RWPE2 (cell line): ENCODE measurements around the gene ADGRB3.

Source experiments
- ATAC-seq: fragments of 200-7000 bp; cut with Tn5 transposase; 3 replicates; pipeline ENCODE4 v1.9.1; 2021; ENCODE audit warnings: low read depth
- DNase-seq: peaks from one replicate; pipeline ENCODE4 v3.0.0-alpha.2; 2020; ENCODE audit warnings: low spot score
- H3K27ac ChIP-seq: fragments of 450-650 bp; 2 replicates; pipeline ENCODE4 v1.5.1; 2017; ENCODE audit warnings: mild to moderate bottlenecking; ENCODE audit not compliant: poor library complexity, severe bottlenecking
- H3K27me3 ChIP-seq: fragments of 250-450 bp; sonication (Bioruptor Pico); 2 replicates; pipeline ENCODE4 v1.5.1; 2021; ENCODE audit warnings: mild to moderate bottlenecking, moderate library complexity; ENCODE audit not compliant: insufficient read depth, poor library complexity, severe bottlenecking
- H3K36me3 ChIP-seq: fragments of 250-450 bp; sonication (Bioruptor Pico); 2 replicates; pipeline ENCODE4 v1.5.1; 2020; ENCODE audit warnings: low read depth, mild to moderate bottlenecking, moderate library complexity
- H3K4me1 ChIP-seq: fragments of 250-450 bp; sonication (Bioruptor Pico); 2 replicates; pipeline ENCODE4 v1.5.1; 2021; ENCODE audit warnings: mild to moderate bottlenecking, moderate library complexity; ENCODE audit not compliant: insufficient read depth, poor library complexity, severe bottlenecking
- H3K4me3 ChIP-seq: fragments of 250-450 bp; sonication (Bioruptor Pico); 2 replicates; pipeline ENCODE4 v1.5.1; 2021; ENCODE audit warnings: mild to moderate bottlenecking, moderate library complexity; ENCODE audit not compliant: severe bottlenecking
- H3K9me3 ChIP-seq: fragments of 250-450 bp; sonication (Bioruptor Pico); 2 replicates; pipeline ENCODE4 v1.5.1; 2021; ENCODE audit warnings: mild to moderate bottlenecking, moderate library complexity; ENCODE audit not compliant: severe bottlenecking
- TF ChIP-seq, protein P1 (sequence below): fragments of 450-650 bp; IDR thresholded peaks from one replicate; pipeline ENCODE4 v1.5.1; 2017; ENCODE audit warnings: mild to moderate bottlenecking, moderate library complexity; ENCODE audit not compliant: poor library complexity, severe bottlenecking

ADGRB3 gene

DNA sequence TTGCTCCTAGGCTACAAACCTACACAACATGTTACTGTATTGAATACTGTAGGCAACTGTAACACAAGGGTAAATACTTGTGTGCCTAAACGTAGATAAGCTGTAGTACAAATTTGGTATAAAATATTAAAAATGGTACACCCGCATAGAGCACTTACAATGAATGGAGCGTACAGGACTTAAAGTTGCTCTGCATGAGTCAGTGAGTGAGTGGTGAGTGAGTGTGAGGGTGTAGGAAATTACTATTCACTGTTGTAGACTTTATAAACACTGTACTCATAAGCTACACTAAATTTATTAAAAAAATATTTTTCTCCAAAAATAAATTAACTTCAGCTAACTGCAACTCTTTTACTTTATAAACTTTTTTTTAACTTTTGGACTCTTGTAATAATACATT is 391.6 kb downstream of the ADGRB3 start:
- Histone ChIP-seq H3K4me3 (no peak overlapping the region), H3K9me3 (no peaks in the 10 kb centered on the region), H3K4me1 (no peaks in the 10 kb centered on the region), H3K27me3 (no peaks in the 10 kb centered on the region), H3K27ac (no peak overlapping the region), H3K36me3 (no peaks in the 10 kb centered on the region)
- TF ChIP-seq, protein P1, sequence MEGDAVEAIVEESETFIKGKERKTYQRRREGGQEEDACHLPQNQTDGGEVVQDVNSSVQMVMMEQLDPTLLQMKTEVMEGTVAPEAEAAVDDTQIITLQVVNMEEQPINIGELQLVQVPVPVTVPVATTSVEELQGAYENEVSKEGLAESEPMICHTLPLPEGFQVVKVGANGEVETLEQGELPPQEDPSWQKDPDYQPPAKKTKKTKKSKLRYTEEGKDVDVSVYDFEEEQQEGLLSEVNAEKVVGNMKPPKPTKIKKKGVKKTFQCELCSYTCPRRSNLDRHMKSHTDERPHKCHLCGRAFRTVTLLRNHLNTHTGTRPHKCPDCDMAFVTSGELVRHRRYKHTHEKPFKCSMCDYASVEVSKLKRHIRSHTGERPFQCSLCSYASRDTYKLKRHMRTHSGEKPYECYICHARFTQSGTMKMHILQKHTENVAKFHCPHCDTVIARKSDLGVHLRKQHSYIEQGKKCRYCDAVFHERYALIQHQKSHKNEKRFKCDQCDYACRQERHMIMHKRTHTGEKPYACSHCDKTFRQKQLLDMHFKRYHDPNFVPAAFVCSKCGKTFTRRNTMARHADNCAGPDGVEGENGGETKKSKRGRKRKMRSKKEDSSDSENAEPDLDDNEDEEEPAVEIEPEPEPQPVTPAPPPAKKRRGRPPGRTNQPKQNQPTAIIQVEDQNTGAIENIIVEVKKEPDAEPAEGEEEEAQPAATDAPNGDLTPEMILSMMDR, result no peak
- ATAC-seq (no peak), DNase-seq (no peak)

DNA sequence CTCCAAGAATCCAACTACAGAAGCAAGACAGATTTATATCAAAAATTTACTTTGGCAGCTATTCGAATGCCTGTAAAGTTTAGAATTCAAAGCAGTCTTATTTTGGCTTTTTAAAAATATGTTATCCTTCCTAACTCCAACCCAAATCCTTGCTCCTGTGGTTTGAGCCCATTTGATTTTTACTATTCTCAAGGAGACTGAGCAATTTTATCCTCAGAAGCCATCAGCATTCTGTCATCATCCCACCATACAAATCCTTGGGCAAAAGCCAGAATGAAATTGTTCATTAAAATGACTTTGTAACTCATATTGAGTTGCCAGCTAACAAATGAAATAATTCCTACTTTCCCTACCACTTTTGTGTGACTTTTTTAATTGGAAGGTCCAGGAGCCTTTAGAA is 392.8 kb downstream of the ADGRB3 start:
- Histone ChIP-seq H3K9me3 (no peaks in the 10 kb centered on the region), H3K36me3 (no peaks in the 10 kb centered on the region), H3K4me3 (no peak overlapping the region), H3K4me1 (no peaks in the 10 kb centered on the region), H3K27ac (no peak overlapping the region), H3K27me3 (no peaks in the 10 kb centered on the region)
- ATAC-seq (no peak), DNase-seq (no peak)
- TF ChIP-seq, protein P1, result no peak

DNA sequence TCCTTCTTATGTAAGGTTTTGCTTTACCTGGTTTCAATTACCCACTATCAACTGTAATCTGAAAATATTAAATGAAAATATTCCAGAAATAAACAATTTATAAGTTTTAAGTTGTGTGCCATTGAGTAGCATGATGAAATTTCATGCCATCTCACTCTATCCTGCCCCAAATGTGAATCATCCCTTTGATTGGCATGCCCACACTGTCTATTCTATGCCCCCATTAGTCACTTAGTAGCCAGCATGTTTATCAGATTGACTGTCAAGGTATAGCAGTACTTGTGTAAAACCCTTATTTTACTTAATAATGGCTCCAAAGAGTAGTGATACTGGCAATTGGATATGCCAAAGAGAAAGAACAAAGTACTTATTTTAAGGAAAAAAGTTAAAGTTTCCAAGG is 403.8 kb downstream of the ADGRB3 start:
- Histone ChIP-seq H3K9me3 (no peaks in the 10 kb centered on the region), H3K4me1 (no peaks in the 10 kb centered on the region), H3K27ac (no peak overlapping the region), H3K27me3 (no peaks in the 10 kb centered on the region), H3K36me3 (no peaks in the 10 kb centered on the region), H3K4me3 (no peak overlapping the region)
- DNase-seq (no peak), ATAC-seq (no peak; the same call in 2 of the 3 replicates)
- TF ChIP-seq, protein P1, result no peak

DNA sequence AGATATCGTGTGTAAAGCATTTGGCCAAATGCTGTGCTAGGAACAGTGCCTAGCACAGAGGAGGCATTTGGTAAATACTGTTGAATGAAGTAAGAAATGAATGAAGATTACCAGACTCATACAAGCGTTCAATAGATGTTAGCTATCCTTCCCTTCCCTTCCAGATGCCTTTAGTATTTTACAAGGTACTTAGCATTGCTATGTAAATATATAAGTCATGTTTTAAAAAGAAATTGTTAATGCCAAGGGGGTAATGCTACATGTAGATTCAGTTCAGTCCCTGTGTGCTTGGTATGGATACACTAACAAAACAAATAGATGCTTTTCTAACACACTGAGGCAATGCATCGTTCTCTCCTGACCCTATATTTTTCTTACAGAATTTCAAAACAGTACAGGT is 407.2 kb downstream of the ADGRB3 start:
- Histone ChIP-seq H3K4me1 (no peaks in the 10 kb centered on the region), H3K27ac (no peak overlapping the region), H3K9me3 (no peaks in the 10 kb centered on the region), H3K4me3 (no peak overlapping the region), H3K27me3 (peaks cover 3% of the 10 kb centered on the region), H3K36me3 (no peaks in the 10 kb centered on the region)
- DNase-seq (no peak), ATAC-seq (no peak)
- TF ChIP-seq, protein P1, result no peak

DNA sequence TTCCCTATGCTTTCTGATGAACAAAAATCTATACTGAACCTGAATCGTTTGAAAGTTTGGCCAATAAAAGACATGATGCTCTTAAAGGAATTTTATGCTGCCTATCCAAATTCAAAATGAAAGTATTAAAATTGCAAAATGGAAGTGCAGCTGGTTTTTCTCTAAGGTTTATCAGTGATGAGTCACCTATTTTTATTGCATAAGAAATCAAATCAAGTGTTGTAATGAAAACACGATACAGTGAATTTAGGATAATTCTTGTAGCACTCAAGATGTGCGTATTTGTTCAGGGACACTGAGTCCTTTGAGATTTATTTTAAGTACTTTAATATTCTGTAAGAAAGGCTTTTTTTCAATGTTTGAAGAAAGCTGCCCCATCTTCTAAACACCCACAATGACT is 409.5 kb downstream of the ADGRB3 start:
- no peaks in the 10 kb centered on the region for H3K36me3 ChIP-seq
- H3K4me3 ChIP-seq, result no peak overlapping the region
- DNase-seq, result no peak
- no peaks in the 10 kb centered on the region for H3K4me1 ChIP-seq
- peaks cover 16% of the 10 kb centered on the region for H3K27me3 ChIP-seq
- TF ChIP-seq, protein P1, result no peak
- no peak overlapping the region for H3K27ac ChIP-seq
- H3K9me3 ChIP-seq, result no peaks in the 10 kb centered on the region
- no peak for ATAC-seq
